Measurements from ENCODE around the gene CTAG2. TPM values are rescaled to one million over a fixed set of nuclear protein-coding genes. Genes with fewer than 3 reads are reported as not detected.
"Not testable (repeated sequence)": the region's sequence is repeated elsewhere in the genome, so short reads cannot be mapped to it uniquely, and the experiment has no call there.

Gene CTAG2
- total RNA-seq, 1 experiment from 2014 or later: not detected

DNA sequence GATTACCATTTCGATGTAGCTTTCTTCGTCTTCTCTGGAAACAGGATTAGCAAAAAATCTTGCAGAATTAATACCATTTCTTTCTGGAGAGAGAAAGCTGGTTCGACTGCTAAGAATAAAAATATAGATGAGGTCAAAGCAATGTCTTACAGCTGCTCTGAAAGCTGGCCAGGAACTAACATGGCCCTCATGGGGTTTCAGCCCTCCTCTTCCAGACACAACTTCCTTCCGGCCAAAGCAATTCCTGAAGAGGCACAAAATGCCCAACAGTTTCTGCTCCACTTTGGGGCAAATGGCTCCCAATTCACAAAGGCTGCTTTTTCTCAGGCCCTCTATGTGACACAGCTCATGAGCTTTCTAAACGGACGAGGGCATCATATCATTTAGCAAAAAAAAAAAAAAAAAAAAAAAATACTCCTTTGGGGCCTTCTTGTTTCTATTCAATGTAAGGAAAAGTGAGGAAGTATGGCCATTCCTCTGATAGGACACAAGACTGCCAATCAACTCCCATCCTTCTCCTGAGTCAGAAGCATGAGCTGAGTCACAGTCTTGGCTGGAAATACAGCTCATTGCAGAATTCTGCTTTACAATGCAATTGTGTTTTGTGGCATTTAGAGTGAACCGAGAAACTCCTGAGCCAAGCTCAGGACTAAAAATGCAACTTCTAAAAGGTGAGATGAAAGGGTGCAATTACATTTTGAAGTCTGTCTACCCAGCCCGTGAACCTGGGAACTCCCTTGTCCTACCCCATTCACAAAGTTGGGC lies 42.7 kb upstream of the CTAG2 start:
- intact Hi-C loops (cut with micrococcal nuclease; ENCODE audit: unreplicated experiment): no loop called here
- POLR2A ChIA-PET: no interaction called here
- H3K27ac Mint-ChIP-seq (ENCODE audit: unreplicated experiment): no peak overlapping the region

DNA sequence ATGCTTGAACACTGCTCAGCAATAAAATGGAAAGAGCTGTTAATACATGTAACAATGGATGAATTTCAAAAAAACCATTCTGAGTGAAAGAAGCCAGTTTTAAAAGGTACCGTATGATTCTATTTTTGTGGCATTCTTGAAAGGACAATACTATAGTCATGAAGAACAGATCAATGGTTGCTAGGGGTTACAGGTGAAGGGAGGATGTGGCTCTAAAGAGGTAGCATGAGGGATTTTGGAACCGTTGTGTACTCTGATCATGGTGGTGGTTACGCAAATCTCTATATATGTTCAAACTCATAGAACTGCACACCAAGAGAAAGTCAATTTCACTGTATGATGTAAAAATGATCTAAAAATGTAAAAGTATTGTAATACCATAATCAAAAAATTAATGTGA lies 40.0 kb upstream of the CTAG2 start:
- Histone ChIP-seq H3K27me3 (replicated peaks; ENCODE audit: control insufficient read depth, insufficient read depth, low read length) (no peaks in the 10 kb centered on the region), H3K36me3 (ENCODE audit: control insufficient read depth, insufficient read depth, low read length) (no peaks in the 10 kb centered on the region), H3K9me3 (no peaks in the 10 kb centered on the region), H3K4me3 (ENCODE audit: low read depth, low read length) (no peak overlapping the region), H3K4me1 (no peaks in the 10 kb centered on the region)
- Mint-ChIP-seq H3K27ac (ENCODE audit: unreplicated experiment) (no peak overlapping the region), H3K36me3 (ENCODE audit: insufficient read depth, unreplicated experiment) (no peaks in the 10 kb centered on the region), H3K4me3 (ENCODE audit: unreplicated experiment) (no peak overlapping the region), H3K27me3 (ENCODE audit: insufficient read depth, unreplicated experiment) (peaks cover 4% of the 10 kb centered on the region), H3K9me3 (ENCODE audit: unreplicated experiment) (no peaks in the 10 kb centered on the region), H3K4me1 (ENCODE audit: low read depth, unreplicated experiment) (no peaks in the 10 kb centered on the region)
- TF ChIP-seq, protein P1, sequence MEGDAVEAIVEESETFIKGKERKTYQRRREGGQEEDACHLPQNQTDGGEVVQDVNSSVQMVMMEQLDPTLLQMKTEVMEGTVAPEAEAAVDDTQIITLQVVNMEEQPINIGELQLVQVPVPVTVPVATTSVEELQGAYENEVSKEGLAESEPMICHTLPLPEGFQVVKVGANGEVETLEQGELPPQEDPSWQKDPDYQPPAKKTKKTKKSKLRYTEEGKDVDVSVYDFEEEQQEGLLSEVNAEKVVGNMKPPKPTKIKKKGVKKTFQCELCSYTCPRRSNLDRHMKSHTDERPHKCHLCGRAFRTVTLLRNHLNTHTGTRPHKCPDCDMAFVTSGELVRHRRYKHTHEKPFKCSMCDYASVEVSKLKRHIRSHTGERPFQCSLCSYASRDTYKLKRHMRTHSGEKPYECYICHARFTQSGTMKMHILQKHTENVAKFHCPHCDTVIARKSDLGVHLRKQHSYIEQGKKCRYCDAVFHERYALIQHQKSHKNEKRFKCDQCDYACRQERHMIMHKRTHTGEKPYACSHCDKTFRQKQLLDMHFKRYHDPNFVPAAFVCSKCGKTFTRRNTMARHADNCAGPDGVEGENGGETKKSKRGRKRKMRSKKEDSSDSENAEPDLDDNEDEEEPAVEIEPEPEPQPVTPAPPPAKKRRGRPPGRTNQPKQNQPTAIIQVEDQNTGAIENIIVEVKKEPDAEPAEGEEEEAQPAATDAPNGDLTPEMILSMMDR (IDR thresholded peaks at IDR 0.05; ENCODE audit: insufficient read depth in 1 of 2, low read depth in 1 of 2, low read length in 1 of 2, severe bottlenecking in 1 of 2, unreplicated experiment in 1 of 2): no peak
- BruUV-seq (replicated peaks): no TSS peak
- no peak for DNase-seq
- ChIA-PET POLR2A (no interaction called here), CTCF (no interaction called here)
- intact Hi-C loops (cut with micrococcal nuclease; ENCODE audit: unreplicated experiment): no loop called here

More for the DNA sequence above, 42.7 kb upstream of the CTAG2 start:
- no peaks in the 10 kb centered on the region for H3K9me3 ChIP-seq
- no peak for DNase-seq
- BruUV-seq (replicated peaks): no TSS peak
- H3K4me1 Mint-ChIP-seq (ENCODE audit: low read depth, unreplicated experiment): no peaks in the 10 kb centered on the region
- no peak overlapping the region for H3K4me3 ChIP-seq (ENCODE audit: low read depth, low read length)
- no peaks in the 10 kb centered on the region for H3K9me3 Mint-ChIP-seq (ENCODE audit: unreplicated experiment)
- H3K36me3 Mint-ChIP-seq (ENCODE audit: insufficient read depth, unreplicated experiment): no peaks in the 10 kb centered on the region
- H3K27me3 Mint-ChIP-seq (ENCODE audit: insufficient read depth, unreplicated experiment): peaks cover 9% of the 10 kb centered on the region
- H3K4me3 Mint-ChIP-seq (ENCODE audit: unreplicated experiment): no peak overlapping the region
- TF ChIP-seq, protein P1 (IDR thresholded peaks at IDR 0.05; ENCODE audit: insufficient read depth in 1 of 2, low read depth in 1 of 2, low read length in 1 of 2, severe bottlenecking in 1 of 2, unreplicated experiment in 1 of 2): no peak
- H3K4me1 ChIP-seq: no peaks in the 10 kb centered on the region
- no peaks in the 10 kb centered on the region for H3K36me3 ChIP-seq (ENCODE audit: control insufficient read depth, insufficient read depth, low read length)
- no peaks in the 10 kb centered on the region for H3K27me3 ChIP-seq (replicated peaks; ENCODE audit: control insufficient read depth, insufficient read depth, low read length)
- CTCF ChIA-PET: no interaction called here

DNA sequence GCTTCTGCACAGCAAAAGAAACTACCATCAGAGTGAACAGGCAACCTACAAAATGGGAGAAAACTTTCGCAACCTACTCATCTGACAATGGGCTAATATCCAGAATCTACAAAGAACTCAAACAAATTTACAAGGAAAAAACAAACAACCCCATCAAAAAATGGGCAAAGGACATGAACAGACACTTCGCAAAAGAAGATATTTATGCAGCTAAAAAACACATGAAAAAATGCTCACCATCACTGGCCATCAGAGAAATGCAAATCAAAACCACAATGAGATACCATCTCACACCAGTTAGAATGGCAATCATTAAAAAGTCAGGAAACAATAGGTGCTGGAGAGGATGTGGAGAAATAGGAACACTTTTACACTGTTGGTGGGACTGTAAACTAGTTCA lies 37.1 kb upstream of the CTAG2 start:
- CTCF ChIA-PET; intact Hi-C loops (cut with micrococcal nuclease; ENCODE audit: unreplicated experiment); H3K4me1 ChIP-seq; H3K36me3 ChIP-seq (ENCODE audit: control insufficient read depth, insufficient read depth, low read length); H3K9me3 ChIP-seq; H3K9me3 Mint-ChIP-seq (ENCODE audit: unreplicated experiment); H3K4me3 ChIP-seq (ENCODE audit: low read depth, low read length); H3K4me3 Mint-ChIP-seq (ENCODE audit: unreplicated experiment); H3K27me3 ChIP-seq (replicated peaks; ENCODE audit: control insufficient read depth, insufficient read depth, low read length); BruUV-seq (replicated peaks); DNase-seq; POLR2A ChIA-PET; H3K27ac Mint-ChIP-seq (ENCODE audit: unreplicated experiment); H3K36me3 Mint-ChIP-seq (ENCODE audit: insufficient read depth, unreplicated experiment); H3K27me3 Mint-ChIP-seq (ENCODE audit: insufficient read depth, unreplicated experiment); H3K4me1 Mint-ChIP-seq (ENCODE audit: low read depth, unreplicated experiment): not testable (repeated sequence)

GRCh38 chrX:154672084-154672483 lies 18.7 kb upstream of the CTAG2 start:
- peaks cover 24% of the 10 kb centered on the region for H3K9me3 Mint-ChIP-seq (ENCODE audit: unreplicated experiment)
- POLR2A ChIA-PET: not testable (repeated sequence)

GRCh38 chrX:154670848-154671247 lies 17.5 kb upstream of the CTAG2 start:
- peaks cover 24% of the 10 kb centered on the region for H3K9me3 Mint-ChIP-seq (ENCODE audit: unreplicated experiment)
- H3K4me3 ChIP-seq (ENCODE audit: low read depth, low read length); H3K4me1 Mint-ChIP-seq (ENCODE audit: low read depth, unreplicated experiment): not testable (repeated sequence)

More at GRCh38 chrX:154672084-154672483, 18.7 kb upstream of the CTAG2 start:
- BruUV-seq (replicated peaks); H3K4me1 Mint-ChIP-seq (ENCODE audit: low read depth, unreplicated experiment); H3K36me3 Mint-ChIP-seq (ENCODE audit: insufficient read depth, unreplicated experiment); H3K36me3 ChIP-seq (ENCODE audit: control insufficient read depth, insufficient read depth, low read length); H3K4me3 Mint-ChIP-seq (ENCODE audit: unreplicated experiment); H3K4me3 ChIP-seq (ENCODE audit: low read depth, low read length); intact Hi-C loops (cut with micrococcal nuclease; ENCODE audit: unreplicated experiment); CTCF ChIA-PET; H3K9me3 ChIP-seq; DNase-seq; H3K27me3 ChIP-seq (replicated peaks; ENCODE audit: control insufficient read depth, insufficient read depth, low read length); H3K27ac Mint-ChIP-seq (ENCODE audit: unreplicated experiment); H3K4me1 ChIP-seq: not testable (repeated sequence)
- peaks cover 12% of the 10 kb centered on the region for H3K27me3 Mint-ChIP-seq (ENCODE audit: insufficient read depth, unreplicated experiment)

More at GRCh38 chrX:154670848-154671247, 17.5 kb upstream of the CTAG2 start:
- POLR2A ChIA-PET; DNase-seq; H3K4me1 ChIP-seq; BruUV-seq (replicated peaks); H3K36me3 Mint-ChIP-seq (ENCODE audit: insufficient read depth, unreplicated experiment); H3K27me3 ChIP-seq (replicated peaks; ENCODE audit: control insufficient read depth, insufficient read depth, low read length); CTCF ChIA-PET; H3K9me3 ChIP-seq; H3K36me3 ChIP-seq (ENCODE audit: control insufficient read depth, insufficient read depth, low read length); H3K27ac Mint-ChIP-seq (ENCODE audit: unreplicated experiment); H3K4me3 Mint-ChIP-seq (ENCODE audit: unreplicated experiment); intact Hi-C loops (cut with micrococcal nuclease; ENCODE audit: unreplicated experiment): not testable (repeated sequence)
- peaks cover 12% of the 10 kb centered on the region for H3K27me3 Mint-ChIP-seq (ENCODE audit: insufficient read depth, unreplicated experiment)
